Activated T-cell treated with anti-CD3 and anti-CD28 coated beads, Interleukin-2, amount 50 U/mL, for 1 hour (primary cell): ENCODE results near the gene MIOS.
"Not testable (repeated sequence)": the region's sequence is repeated elsewhere in the genome, so short reads cannot be mapped to it uniquely, and the experiment has no call there.

ENCODE experiments used
- DNase-seq: peaks from one replicate; pipeline ENCODE4 v3.0.0-alpha.2; 2020

MIOS gene

DNA sequence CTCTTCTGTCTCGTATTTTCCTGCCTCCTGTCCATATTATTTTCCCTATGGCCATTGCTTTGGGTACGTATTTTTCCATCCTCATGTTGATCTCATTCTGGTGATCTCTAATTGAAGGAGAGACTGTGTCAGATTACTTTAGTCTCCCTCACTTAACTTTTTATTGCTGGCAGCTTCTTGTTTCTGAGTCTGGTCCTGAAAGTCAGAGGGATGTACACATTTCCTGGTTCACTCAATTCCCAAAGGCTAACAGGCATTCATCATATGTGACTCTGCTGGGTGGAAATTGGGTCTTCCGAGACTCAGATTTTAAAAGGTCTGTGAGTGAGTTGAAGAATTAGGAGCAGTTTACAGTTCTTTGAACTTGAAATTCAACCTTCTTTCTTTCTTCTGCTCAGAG lies 84.8 kb downstream of the MIOS start:
- DNase-seq: no peak

DNA sequence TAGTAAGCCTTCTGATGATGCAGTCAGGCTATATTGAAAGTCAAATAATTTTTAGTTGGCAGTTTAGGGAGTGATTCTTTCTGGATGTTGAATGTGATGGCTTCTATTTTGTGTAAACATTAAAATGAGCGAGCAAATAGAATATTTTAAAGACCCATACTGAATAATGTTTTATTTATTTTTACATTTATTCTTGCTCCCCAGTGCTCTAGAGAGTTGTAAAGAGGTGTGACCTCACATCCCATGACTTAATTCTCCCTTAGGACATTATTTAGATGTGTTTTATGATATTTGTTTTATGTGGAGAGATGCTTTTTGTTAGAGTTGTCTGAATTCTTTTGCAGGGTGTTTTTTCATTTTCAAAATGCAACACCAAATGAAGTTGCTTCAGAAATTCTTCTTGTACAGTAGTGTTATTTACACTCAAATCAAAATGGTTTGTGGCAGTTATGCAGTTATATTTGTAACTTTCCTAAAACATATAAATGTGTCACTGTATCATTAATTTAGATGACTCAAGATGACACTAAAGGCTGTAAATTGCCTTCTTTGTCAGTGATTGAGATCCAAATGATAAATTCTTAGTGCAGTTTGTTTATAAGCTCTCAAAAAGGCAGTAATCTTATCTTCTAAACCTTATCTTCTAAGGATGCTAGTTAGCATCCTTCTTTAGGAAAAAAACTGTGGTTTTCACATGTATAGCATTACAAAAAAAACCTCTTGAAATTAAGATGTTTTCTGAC lies 86.3 kb downstream of the MIOS start:
- DNase-seq: no peak

DNA sequence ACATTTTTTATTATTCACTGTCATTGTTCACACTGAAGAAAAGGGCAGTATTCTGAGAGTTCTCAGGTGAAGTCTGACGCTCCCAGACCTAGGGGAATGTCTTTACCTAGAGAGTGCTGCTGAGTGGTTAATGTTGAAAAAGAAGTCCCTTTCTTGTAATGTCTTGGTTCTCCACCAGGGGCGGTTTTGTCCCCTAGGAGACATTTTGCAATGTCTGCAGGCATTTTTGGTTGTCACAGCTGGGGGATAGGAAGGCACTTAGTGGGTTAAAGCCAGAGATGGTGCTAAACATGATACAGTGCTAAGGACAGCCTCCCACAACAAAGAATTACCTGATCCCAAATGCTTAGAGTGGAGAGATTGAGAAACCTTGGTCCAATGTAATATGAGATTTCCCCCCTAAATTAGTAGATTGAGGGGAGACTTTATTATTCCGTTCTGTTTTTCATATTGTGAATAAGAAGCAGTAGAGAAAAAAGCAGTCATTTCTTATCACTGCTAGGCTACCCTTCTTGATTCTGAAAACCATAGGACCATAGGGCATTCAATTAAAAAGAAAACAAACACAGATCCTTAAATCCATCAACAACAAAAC lies 87.0 kb downstream of the MIOS start:
- no peak for DNase-seq

DNA sequence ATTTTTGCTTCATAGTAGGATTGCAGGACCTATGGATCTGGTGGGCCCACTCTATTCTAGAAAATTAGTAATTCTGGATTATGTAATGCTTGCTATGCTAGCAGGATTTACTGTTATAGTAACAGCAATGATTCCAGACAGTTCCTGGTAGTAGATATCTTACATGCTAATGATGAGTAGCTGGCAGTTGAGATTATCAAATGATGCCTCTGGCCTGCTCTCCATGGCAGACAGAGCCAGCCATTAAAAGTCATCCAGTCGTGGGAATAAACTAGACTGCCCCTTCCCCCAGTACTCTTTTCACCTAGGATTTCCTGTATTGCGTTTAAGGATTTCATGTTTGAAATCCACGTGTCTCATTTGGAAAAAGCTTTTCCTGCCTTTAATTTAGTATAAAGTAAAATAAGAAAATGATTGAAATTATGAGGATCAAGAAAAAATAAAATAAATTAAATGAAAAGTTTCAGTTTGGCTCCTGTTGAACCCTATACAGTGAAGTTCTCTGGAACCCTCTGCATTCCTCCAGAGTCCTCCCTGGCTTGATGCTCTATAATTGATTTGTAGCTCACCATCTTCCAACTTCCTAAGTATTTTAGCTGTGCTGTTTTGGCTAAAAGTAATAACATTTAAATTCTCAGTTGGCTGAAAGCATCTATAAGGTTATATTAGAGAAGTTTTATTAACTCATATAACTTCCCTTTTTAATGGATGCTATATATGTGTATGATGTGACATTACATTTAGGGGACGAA lies 88.5 kb downstream of the MIOS start:
- no peak for DNase-seq

DNA sequence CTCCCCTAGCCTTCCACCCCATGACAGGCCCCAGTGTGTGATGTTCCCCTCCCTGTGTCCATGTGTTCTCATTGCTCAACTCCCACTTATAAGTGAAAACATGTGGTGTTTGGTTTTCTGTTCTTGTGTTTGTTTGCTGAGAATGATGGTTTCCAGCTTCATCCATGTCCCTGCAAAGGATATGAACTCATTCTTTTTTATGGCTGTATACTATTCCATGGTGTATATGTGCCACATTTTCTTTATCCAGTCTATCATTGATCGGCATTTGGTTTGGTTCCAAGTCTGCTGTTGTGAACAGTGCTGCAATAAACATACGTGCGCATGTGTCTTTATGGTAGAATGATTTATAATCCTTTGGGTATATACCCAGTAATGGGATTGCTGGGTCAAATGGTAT lies 89.8 kb downstream of the MIOS start:
- not testable (repeated sequence) for DNase-seq
